ENCODE measurements around the gene SLFN13.

DNA sequence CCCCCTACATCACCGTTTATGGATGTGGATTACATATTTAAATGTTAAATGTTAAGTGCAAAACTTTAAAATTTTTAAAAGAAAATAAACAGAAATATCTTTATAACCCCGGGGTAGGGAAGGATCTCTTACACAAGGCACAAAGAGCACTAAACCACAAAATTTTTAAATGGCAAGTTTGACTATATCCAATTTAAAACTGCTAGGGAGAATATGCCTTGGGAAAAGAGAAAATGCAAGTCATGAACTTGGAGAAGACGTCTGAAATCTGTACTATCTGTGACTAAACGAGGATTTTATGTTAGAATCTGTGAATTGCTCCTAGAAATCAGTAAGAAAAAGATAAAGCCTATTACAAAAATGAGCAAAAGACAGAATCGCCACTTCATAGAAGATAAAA is 28.7 kb upstream of the SLFN13 start:
- no peak for TF ChIP-seq EZH2phosphoT487 (IDR thresholded peaks at IDR 0.05; ENCODE audit: low read depth, severe bottlenecking, unreplicated experiment)
- TF ChIP-seq, protein P1, sequence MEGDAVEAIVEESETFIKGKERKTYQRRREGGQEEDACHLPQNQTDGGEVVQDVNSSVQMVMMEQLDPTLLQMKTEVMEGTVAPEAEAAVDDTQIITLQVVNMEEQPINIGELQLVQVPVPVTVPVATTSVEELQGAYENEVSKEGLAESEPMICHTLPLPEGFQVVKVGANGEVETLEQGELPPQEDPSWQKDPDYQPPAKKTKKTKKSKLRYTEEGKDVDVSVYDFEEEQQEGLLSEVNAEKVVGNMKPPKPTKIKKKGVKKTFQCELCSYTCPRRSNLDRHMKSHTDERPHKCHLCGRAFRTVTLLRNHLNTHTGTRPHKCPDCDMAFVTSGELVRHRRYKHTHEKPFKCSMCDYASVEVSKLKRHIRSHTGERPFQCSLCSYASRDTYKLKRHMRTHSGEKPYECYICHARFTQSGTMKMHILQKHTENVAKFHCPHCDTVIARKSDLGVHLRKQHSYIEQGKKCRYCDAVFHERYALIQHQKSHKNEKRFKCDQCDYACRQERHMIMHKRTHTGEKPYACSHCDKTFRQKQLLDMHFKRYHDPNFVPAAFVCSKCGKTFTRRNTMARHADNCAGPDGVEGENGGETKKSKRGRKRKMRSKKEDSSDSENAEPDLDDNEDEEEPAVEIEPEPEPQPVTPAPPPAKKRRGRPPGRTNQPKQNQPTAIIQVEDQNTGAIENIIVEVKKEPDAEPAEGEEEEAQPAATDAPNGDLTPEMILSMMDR (IDR thresholded peaks at IDR 0.05; ENCODE audit: poor library complexity): no peak

Measured in hepatocyte (in vitro differentiated cells).